Measurements from ENCODE around the gene CD160.

CD160 gene

GRCh38 chr1:145701306-145701862 lies 17.9 kb upstream of the CD160 start:
- TF ChIP-seq CREB1 (IDR thresholded peaks at IDR 0.05; ENCODE audit: low read depth): no peak
- TF ChIP-seq ZBTB7A (IDR thresholded peaks at IDR 0.05; ENCODE audit: low read depth): no peak
- no peak for TF ChIP-seq TEAD4 (IDR thresholded peaks at IDR 0.05)
- TF ChIP-seq CEBPB (IDR thresholded peaks at IDR 0.05): no peak
- no peak for TF ChIP-seq NFIC (IDR thresholded peaks at IDR 0.05)
- no peak for TF ChIP-seq FOXM1 (IDR thresholded peaks at IDR 0.05; ENCODE audit: borderline replicate concordance, low read depth)
- TF ChIP-seq USF1 (IDR thresholded peaks at IDR 0.05): no peak
- TF ChIP-seq EGR1 (IDR thresholded peaks at IDR 0.05): no peak
- no peak for TF ChIP-seq EP300 (IDR thresholded peaks at IDR 0.05; ENCODE audit: borderline replicate concordance)
- TF ChIP-seq MAX (IDR thresholded peaks at IDR 0.05): no peak
- no peak for TF ChIP-seq REST (IDR thresholded peaks at IDR 0.05; ENCODE audit: low read depth)
- no peak for TF ChIP-seq RAD21 (IDR thresholded peaks at IDR 0.05; ENCODE audit: low read depth)
- TF ChIP-seq TCF12 (IDR thresholded peaks at IDR 0.05; ENCODE audit: low read depth): no peak
- TF ChIP-seq YY1 (IDR thresholded peaks at IDR 0.05; ENCODE audit: low read depth): no peak
- TF ChIP-seq TAF1 (IDR thresholded peaks at IDR 0.05; ENCODE audit: low read depth): no peak

- no peak for TF ChIP-seq CEBPB (IDR thresholded peaks at IDR 0.05)
These were observed 17.2 kb upstream of the CD160 start for GRCh38 chr1:145702052-145702451.

GRCh38 chr1:145702826-145703225 lies 16.5 kb upstream of the CD160 start:
- TF ChIP-seq FOXM1 (IDR thresholded peaks at IDR 0.05; ENCODE audit: borderline replicate concordance, low read depth): no peak

- TF ChIP-seq RAD21 (IDR thresholded peaks at IDR 0.05; ENCODE audit: low read depth) (no peak), CREB1 (IDR thresholded peaks at IDR 0.05; ENCODE audit: low read depth) (no peak), EGR1 (IDR thresholded peaks at IDR 0.05) (no peak), YY1 (IDR thresholded peaks at IDR 0.05; ENCODE audit: low read depth) (no peak), FOXM1 (IDR thresholded peaks at IDR 0.05; ENCODE audit: borderline replicate concordance, low read depth) (no peak), TEAD4 (IDR thresholded peaks at IDR 0.05) (no peak), REST (IDR thresholded peaks at IDR 0.05; ENCODE audit: low read depth) (no peak), CEBPB (IDR thresholded peaks at IDR 0.05) (no peak), TAF1 (IDR thresholded peaks at IDR 0.05; ENCODE audit: low read depth) (no peak), NFIC (IDR thresholded peaks at IDR 0.05) (no peak), TCF12 (IDR thresholded peaks at IDR 0.05; ENCODE audit: low read depth) (no peak), EP300 (IDR thresholded peaks at IDR 0.05; ENCODE audit: borderline replicate concordance) (no peak), ZBTB7A (IDR thresholded peaks at IDR 0.05; ENCODE audit: low read depth) (no peak), USF1 (IDR thresholded peaks at IDR 0.05) (no peak), MAX (IDR thresholded peaks at IDR 0.05) (no peak)
These were observed 13.7 kb upstream of the CD160 start for GRCh38 chr1:145705622-145706021.

- TF ChIP-seq TEAD4 (IDR thresholded peaks at IDR 0.05) (no peak), TCF12 (IDR thresholded peaks at IDR 0.05; ENCODE audit: low read depth) (no peak), RAD21 (IDR thresholded peaks at IDR 0.05; ENCODE audit: low read depth) (no peak), MAX (IDR thresholded peaks at IDR 0.05) (no peak)
These were observed 13.1 kb upstream of the CD160 start for GRCh38 chr1:145706086-145706664.

GRCh38 chr1:145707183-145707867 lies 12.0 kb upstream of the CD160 start, which contains the start of gene PDZK1:
TSS of gene PDZK1 (minus strand) at chr1:145707368. CDS start at chr1:145688021, 19,347 bp downstream.
- TF ChIP-seq TEAD4 (IDR thresholded peaks at IDR 0.05): peak; percentile 43; the same call in 1 of the 2 replicates
- TF ChIP-seq YY1 (IDR thresholded peaks at IDR 0.05; ENCODE audit: low read depth): no peak
- TF ChIP-seq EGR1 (IDR thresholded peaks at IDR 0.05): no peak
- peak; percentile 69; the same call in 1 of the 2 replicates for TF ChIP-seq EP300 (IDR thresholded peaks at IDR 0.05; ENCODE audit: borderline replicate concordance)
- TF ChIP-seq TCF12 (IDR thresholded peaks at IDR 0.05; ENCODE audit: low read depth): peak; percentile 85
- 0 out of 2 replicates have a peak, but pooled peaks have one; percentile 13 for TF ChIP-seq MAX (IDR thresholded peaks at IDR 0.05)
- TF ChIP-seq TAF1 (IDR thresholded peaks at IDR 0.05; ENCODE audit: low read depth): no peak
- TF ChIP-seq CEBPB (IDR thresholded peaks at IDR 0.05): no peak
- no peak for TF ChIP-seq REST (IDR thresholded peaks at IDR 0.05; ENCODE audit: low read depth)
- no peak for TF ChIP-seq CREB1 (IDR thresholded peaks at IDR 0.05; ENCODE audit: low read depth)
- no peak for TF ChIP-seq ZBTB7A (IDR thresholded peaks at IDR 0.05; ENCODE audit: low read depth)
- peak; percentile 79 for TF ChIP-seq NFIC (IDR thresholded peaks at IDR 0.05)
- TF ChIP-seq FOXM1 (IDR thresholded peaks at IDR 0.05; ENCODE audit: borderline replicate concordance, low read depth): no peak
- no peak for TF ChIP-seq RAD21 (IDR thresholded peaks at IDR 0.05; ENCODE audit: low read depth)

Data from Ishikawa (cell line).